PC-3 (cell line): ENCODE measurements around the gene TNKS2.
"Not testable (repeated sequence)": the region's sequence is repeated elsewhere in the genome, so short reads cannot be mapped to it uniquely, and the experiment has no call there.

Source experiments
- EZH2 ChIP-seq: fragments of 300-600 bp; sonication (generic); IDR thresholded peaks from one replicate; pipeline ENCODE4 v1.6.1; 2017; ENCODE audit warnings: antibody characterized with exemption, mild to moderate bottlenecking, low read length; ENCODE audit not compliant: unreplicated experiment
- EZH2phosphoT487 ChIP-seq: fragments of 300-600 bp; sonication (generic); IDR thresholded peaks from 2 replicates; pipeline ENCODE4 v1.6.1; 2018; ENCODE audit warnings: mild to moderate bottlenecking, antibody characterized with exemption, low read length, borderline replicate concordance
- TF ChIP-seq, protein P1 (sequence below): fragments of 300-600 bp; sonication (generic); conservative IDR thresholded peaks from 2 replicates; pipeline ENCODE4 v1.5.1; 2017; ENCODE audit warnings: antibody characterized with exemption, low read depth, mild to moderate bottlenecking, low read length

DNA sequence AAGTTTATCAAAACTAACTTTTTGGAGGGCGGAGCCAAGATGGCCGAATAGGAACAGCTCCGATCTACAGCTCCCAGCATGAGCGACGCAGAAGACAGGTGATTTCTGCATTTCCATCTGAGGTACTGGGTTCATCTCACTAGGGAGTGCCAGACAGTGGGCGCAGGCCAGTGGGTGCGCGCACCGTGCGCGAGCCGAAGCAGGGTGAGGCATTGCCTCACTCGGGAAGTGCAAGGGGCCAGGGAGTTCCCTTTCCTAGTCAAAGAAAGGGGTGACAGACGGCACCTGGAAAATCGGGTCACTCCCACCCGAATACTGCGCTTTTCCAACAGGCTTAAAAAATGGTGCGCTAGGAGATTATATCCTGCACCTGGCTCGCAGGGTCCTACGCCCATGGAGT lies 48.6 kb upstream of the TNKS2 start:
- TF ChIP-seq, protein P1, sequence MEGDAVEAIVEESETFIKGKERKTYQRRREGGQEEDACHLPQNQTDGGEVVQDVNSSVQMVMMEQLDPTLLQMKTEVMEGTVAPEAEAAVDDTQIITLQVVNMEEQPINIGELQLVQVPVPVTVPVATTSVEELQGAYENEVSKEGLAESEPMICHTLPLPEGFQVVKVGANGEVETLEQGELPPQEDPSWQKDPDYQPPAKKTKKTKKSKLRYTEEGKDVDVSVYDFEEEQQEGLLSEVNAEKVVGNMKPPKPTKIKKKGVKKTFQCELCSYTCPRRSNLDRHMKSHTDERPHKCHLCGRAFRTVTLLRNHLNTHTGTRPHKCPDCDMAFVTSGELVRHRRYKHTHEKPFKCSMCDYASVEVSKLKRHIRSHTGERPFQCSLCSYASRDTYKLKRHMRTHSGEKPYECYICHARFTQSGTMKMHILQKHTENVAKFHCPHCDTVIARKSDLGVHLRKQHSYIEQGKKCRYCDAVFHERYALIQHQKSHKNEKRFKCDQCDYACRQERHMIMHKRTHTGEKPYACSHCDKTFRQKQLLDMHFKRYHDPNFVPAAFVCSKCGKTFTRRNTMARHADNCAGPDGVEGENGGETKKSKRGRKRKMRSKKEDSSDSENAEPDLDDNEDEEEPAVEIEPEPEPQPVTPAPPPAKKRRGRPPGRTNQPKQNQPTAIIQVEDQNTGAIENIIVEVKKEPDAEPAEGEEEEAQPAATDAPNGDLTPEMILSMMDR: not testable (repeated sequence)
- TF ChIP-seq EZH2, EZH2phosphoT487: not testable (repeated sequence)
